ENCODE results near the gene UBE2L5. TPM values are rescaled to one million over a fixed set of nuclear protein-coding genes. Genes with fewer than 3 reads are reported as not detected.

Gene UBE2L5
- total and polyA plus RNA-seq, 2 experiments from 2014 or later: not detected

- H3K36me3 ChIP-seq (ENCODE audit: insufficient read depth): no peaks in the 10 kb centered on the region
- H4K20me1 ChIP-seq (replicated peaks; ENCODE audit: insufficient read depth): no peaks in the 10 kb centered on the region
- no peak for ATAC-seq
- no peak for DNase-seq (ENCODE audit: low spot score)
- peaks cover 8% of the 10 kb centered on the region; the same call in 1 of the 2 replicates for H3K4me1 ChIP-seq (ENCODE audit: insufficient read depth)
- peak overlapping the region; percentile 84 for H3K27ac Mint-ChIP-seq
- no peaks in the 10 kb centered on the region for H3K36me3 Mint-ChIP-seq (ENCODE audit: low read depth)
- no peaks in the 10 kb centered on the region for H3F3A ChIP-seq (replicated peaks; ENCODE audit: low read depth)
- H3K4me3 ChIP-seq: peak overlapping the region; percentile 50
- H3K79me2 ChIP-seq (replicated peaks; ENCODE audit: insufficient read depth): no peaks in the 10 kb centered on the region
- peaks cover 25% of the 10 kb centered on the region; the same call in 2 of the 3 replicates for H3K4me1 Mint-ChIP-seq
- no peaks in the 10 kb centered on the region for H3K27me3 Mint-ChIP-seq (ENCODE audit: insufficient read depth, low read depth, poor library complexity)
- H2AFZ ChIP-seq: peak overlapping the region; percentile 93
- no peaks in the 10 kb centered on the region for H3K27me3 ChIP-seq (ENCODE audit: insufficient read depth)
- H3K4me2 ChIP-seq: peak overlapping the region; percentile 75
- TF ChIP-seq EZH2phosphoT487 (IDR thresholded peaks at IDR 0.05; ENCODE audit: unreplicated experiment) (no peak), NANOG (IDR thresholded peaks at IDR 0.05; ENCODE audit: borderline replicate concordance) (no peak), JUNB (IDR thresholded peaks at IDR 0.05; ENCODE audit: unreplicated experiment) (no peak), EZH2 (IDR thresholded peaks at IDR 0.05; ENCODE audit: low read depth, unreplicated experiment) (no peak), ZNF114 (CRISPR knock-in tag; IDR thresholded peaks at IDR 0.05) (no peak), POLR2AphosphoS5 (IDR thresholded peaks at IDR 0.05; ENCODE audit: low read depth) (no peak)
- TF ChIP-seq, protein P1, sequence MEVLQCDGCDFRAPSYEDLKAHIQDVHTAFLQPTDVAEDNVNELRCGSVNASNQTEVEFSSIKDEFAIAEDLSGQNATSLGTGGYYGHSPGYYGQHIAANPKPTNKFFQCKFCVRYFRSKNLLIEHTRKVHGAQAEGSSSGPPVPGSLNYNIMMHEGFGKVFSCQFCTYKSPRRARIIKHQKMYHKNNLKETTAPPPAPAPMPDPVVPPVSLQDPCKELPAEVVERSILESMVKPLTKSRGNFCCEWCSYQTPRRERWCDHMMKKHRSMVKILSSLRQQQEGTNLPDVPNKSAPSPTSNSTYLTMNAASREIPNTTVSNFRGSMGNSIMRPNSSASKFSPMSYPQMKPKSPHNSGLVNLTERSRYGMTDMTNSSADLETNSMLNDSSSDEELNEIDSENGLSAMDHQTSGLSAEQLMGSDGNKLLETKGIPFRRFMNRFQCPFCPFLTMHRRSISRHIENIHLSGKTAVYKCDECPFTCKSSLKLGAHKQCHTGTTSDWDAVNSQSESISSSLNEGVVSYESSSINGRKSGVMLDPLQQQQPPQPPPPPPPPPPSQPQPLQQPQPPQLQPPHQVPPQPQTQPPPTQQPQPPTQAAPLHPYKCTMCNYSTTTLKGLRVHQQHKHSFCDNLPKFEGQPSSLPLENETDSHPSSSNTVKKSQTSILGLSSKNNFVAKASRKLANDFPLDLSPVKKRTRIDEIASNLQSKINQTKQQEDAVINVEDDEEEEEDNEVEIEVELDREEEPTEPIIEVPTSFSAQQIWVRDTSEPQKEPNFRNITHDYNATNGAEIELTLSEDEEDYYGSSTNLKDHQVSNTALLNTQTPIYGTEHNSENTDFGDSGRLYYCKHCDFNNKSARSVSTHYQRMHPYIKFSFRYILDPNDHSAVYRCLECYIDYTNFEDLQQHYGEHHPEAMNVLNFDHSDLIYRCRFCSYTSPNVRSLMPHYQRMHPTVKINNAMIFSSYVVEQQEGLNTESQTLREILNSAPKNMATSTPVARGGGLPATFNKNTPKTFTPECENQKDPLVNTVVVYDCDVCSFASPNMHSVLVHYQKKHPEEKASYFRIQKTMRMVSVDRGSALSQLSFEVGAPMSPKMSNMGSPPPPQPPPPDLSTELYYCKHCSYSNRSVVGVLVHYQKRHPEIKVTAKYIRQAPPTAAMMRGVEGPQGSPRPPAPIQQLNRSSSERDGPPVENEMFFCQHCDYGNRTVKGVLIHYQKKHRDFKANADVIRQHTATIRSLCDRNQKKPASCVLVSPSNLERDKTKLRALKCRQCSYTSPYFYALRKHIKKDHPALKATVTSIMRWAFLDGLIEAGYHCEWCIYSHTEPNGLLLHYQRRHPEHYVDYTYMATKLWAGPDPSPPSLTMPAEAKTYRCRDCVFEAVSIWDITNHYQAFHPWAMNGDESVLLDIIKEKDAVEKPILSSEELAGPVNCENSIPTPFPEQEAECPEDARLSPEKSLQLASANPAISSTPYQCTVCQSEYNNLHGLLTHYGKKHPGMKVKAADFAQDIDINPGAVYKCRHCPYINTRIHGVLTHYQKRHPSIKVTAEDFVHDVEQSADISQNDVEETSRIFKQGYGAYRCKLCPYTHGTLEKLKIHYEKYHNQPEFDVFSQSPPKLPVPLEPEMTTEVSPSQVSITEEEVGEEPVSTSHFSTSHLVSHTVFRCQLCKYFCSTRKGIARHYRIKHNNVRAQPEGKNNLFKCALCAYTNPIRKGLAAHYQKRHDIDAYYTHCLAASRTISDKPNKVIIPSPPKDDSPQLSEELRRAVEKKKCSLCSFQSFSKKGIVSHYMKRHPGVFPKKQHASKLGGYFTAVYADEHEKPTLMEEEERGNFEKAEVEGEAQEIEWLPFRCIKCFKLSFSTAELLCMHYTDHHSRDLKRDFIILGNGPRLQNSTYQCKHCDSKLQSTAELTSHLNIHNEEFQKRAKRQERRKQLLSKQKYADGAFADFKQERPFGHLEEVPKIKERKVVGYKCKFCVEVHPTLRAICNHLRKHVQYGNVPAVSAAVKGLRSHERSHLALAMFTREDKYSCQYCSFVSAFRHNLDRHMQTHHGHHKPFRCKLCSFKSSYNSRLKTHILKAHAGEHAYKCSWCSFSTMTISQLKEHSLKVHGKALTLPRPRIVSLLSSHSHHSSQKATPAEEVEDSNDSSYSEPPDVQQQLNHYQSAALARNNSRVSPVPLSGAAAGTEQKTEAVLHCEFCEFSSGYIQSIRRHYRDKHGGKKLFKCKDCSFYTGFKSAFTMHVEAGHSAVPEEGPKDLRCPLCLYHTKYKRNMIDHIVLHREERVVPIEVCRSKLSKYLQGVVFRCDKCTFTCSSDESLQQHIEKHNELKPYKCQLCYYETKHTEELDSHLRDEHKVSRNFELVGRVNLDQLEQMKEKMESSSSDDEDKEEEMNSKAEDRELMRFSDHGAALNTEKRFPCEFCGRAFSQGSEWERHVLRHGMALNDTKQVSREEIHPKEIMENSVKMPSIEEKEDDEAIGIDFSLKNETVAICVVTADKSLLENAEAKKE (CRISPR knock-in tag; IDR thresholded peaks at IDR 0.05): no peak
- TF ChIP-seq, protein P2, sequence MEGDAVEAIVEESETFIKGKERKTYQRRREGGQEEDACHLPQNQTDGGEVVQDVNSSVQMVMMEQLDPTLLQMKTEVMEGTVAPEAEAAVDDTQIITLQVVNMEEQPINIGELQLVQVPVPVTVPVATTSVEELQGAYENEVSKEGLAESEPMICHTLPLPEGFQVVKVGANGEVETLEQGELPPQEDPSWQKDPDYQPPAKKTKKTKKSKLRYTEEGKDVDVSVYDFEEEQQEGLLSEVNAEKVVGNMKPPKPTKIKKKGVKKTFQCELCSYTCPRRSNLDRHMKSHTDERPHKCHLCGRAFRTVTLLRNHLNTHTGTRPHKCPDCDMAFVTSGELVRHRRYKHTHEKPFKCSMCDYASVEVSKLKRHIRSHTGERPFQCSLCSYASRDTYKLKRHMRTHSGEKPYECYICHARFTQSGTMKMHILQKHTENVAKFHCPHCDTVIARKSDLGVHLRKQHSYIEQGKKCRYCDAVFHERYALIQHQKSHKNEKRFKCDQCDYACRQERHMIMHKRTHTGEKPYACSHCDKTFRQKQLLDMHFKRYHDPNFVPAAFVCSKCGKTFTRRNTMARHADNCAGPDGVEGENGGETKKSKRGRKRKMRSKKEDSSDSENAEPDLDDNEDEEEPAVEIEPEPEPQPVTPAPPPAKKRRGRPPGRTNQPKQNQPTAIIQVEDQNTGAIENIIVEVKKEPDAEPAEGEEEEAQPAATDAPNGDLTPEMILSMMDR (conservative IDR thresholded peaks at IDR 0.05; ENCODE audit: low read depth in 2 of 2): no peak
- H3K9me2 ChIP-seq (ENCODE audit: insufficient read depth): no peaks in the 10 kb centered on the region
- H3K27ac ChIP-seq (ENCODE audit: low read depth): peak overlapping the region; percentile 64
- peak overlapping the region; percentile 74 for H3K4me3 Mint-ChIP-seq
- no peaks in the 10 kb centered on the region for H3K9me3 Mint-ChIP-seq
Measured at GRCh38 chr13:30394751-30395191, 27.5 kb upstream of the UBE2L5 start.
